ENCODE results near the gene APMAP.

- TF ChIP-seq CTCF (IDR thresholded peaks at IDR 0.05 in 8 of 11, conservative IDR thresholded peaks at IDR 0.05 in 3 of 11) (no peak), POLR2A (IDR thresholded peaks at IDR 0.05) (no peak), POLR2AphosphoS5 (IDR thresholded peaks at IDR 0.05) (no peak)
These were observed 38.4 kb downstream of the APMAP start for GRCh38 chr20:24954151-24954550.
